ENCODE measurements around the gene TMEM186. TPM values are rescaled to one million over a fixed set of nuclear protein-coding genes. Genes with fewer than 3 reads are reported as not detected.

TMEM186 gene
- total and polyA plus RNA-seq, 2 of the 4 experiments (the other 2 are of a cell fraction) = 5.7 to 6.8 TPM

DNA sequence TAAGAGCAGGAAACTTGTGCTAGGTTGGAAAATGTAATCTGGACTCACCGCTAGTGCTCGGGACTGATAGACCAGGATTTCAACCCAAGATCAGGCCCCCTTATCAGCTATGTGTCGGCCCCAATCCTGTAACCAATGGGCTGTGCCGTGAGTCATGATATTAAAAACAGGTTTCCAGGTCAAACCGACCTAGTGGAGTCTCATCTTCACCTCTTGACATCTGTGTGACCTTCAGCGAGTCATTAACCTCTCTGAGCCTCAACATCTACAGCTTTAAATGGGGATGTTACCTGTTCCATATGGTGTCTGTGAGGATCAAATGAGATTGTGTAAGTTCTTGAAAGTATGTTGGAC is 712 bp upstream of the TMEM186 start:
- peak overlapping the region; percentile 89 to 96 for H4K8ac ChIP-seq (ENCODE audit: low read depth in 2 of 2, low read length in 2 of 2)
- H4K5ac ChIP-seq (ENCODE audit: low read depth, low read length) = peak overlapping the region; percentile 80
- WGBS, 2 experiments (ENCODE audit: extremely low coverage in 2 of 2, insufficient read length in 1 of 2) = 0% methylated on average over 1 of the region's 6 CpGs; no CpG with 5 or more reads in 1 of the 2 experiments
- peak overlapping the region; percentile 16; the same call in 1 of the 3 replicates for H2BK15ac ChIP-seq (ENCODE audit: low read depth, low read length)
- peaks cover 15% of the 10 kb centered on the region for H3K36me3 ChIP-seq (ENCODE audit: control insufficient read depth, insufficient read depth, low read length)
- H3K56ac ChIP-seq (ENCODE audit: extremely low read depth, insufficient read depth, low read length) = peak overlapping the region; percentile 68
- 0 out of 2 replicates have a peak overlapping the region, but pooled peaks have one; percentile 28 for H2BK20ac ChIP-seq (ENCODE audit: low read depth, low read length)
- peaks cover 37% of the 10 kb centered on the region for H4K20me1 ChIP-seq (ENCODE audit: insufficient read depth, low read length)
- TSS peak; percentile 47 for BruUV-seq (replicated peaks)
- DNase-seq (peak; percentile 36), ATAC-seq (ENCODE audit: low read depth) (peak; percentile 15)
- ChIA-PET POLR2A (ENCODE audit: unreplicated experiment) (interaction anchor here (0.7 kb wide), 1 partner anchor 13 kb away, joined by 5 read pairs; no protein-coding TSS in a partner anchor), CTCF (no interaction called here)
- H3K9me3 ChIP-seq (ENCODE audit: control insufficient read depth, insufficient read depth, low read length) = no peaks in the 10 kb centered on the region
- H2BK120ac ChIP-seq (ENCODE audit: low read depth, low read length) = peak overlapping the region; percentile 49
- H3K27me3 ChIP-seq (ENCODE audit: control insufficient read depth, insufficient read depth, low read length) = no peaks in the 10 kb centered on the region
- H2AK5ac ChIP-seq (ENCODE audit: low read depth, low read length) = peak overlapping the region; percentile 80
- peak; percentile 58; the same call in 1 of the 2 replicates for TF ChIP-seq CHD1 (IDR thresholded peaks at IDR 0.05; ENCODE audit: low read depth, low read length)
- no peak for TF ChIP-seq MAZ (IDR thresholded peaks at IDR 0.05; ENCODE audit: borderline replicate concordance, low read depth, low read length)
- TF ChIP-seq RAD21 (IDR thresholded peaks at IDR 0.05; ENCODE audit: low read length) = no peak
- TF ChIP-seq BHLHE40 (IDR thresholded peaks at IDR 0.05; ENCODE audit: low read depth, low read length) = no peak
- no peak for TF ChIP-seq FOS (IDR thresholded peaks at IDR 0.05; ENCODE audit: low read depth, low read length)
- peak overlapping the region; percentile 91 for H2AFZ ChIP-seq (replicated peaks; ENCODE audit: low read length, poor library complexity)
- H3K79me1 ChIP-seq (ENCODE audit: low read depth in 1 of 2, low read length in 2 of 2) = peaks cover 18 to 52% of the 10 kb centered on the region in 2 experiments
- H3K23ac ChIP-seq (ENCODE audit: low read depth, low read length) = peak overlapping the region; percentile 90
- H3K9ac ChIP-seq (ENCODE audit: low read depth, low read length) = peak overlapping the region; percentile 90
- dilution Hi-C loops (cut with HindIII; ENCODE audit: low sequenced_read_pairs, unreplicated experiment) = no loop called here
- intact Hi-C loops (cut with micrococcal nuclease) = loop anchor here (5.0 kb wide), 1 partner anchor 69 kb away; the partner anchor contains the start of gene CARHSP1
- peaks cover 7% of the 10 kb centered on the region for H3K4me1 ChIP-seq (ENCODE audit: control insufficient read depth, insufficient read depth, low read length)
- H2BK5ac ChIP-seq (ENCODE audit: low read depth, low read length, poor library complexity, severe bottlenecking) = peak overlapping the region; percentile 90
- H3K4me3 ChIP-seq (ENCODE audit: insufficient read depth, low read depth, low read length) = peak overlapping the region; percentile 78
- peak overlapping the region; percentile 95 for H4K91ac ChIP-seq (ENCODE audit: insufficient read depth, low read depth, low read length)
- H3K18ac ChIP-seq (ENCODE audit: low read depth, low read length) = peak overlapping the region; percentile 25
- peak overlapping the region; percentile 100 for H2AK9ac ChIP-seq (replicated peaks; ENCODE audit: low read depth, low read length, poor library complexity)
- peak overlapping the region; percentile 97 for H3K4me2 ChIP-seq (ENCODE audit: low read depth, low read length)
- in situ Hi-C loops (cut with MboI; ENCODE audit: low sequenced_read_pairs) = no loop called here
- peak overlapping the region; percentile 93 for H3K4ac ChIP-seq (ENCODE audit: low read depth, low read length)
- peaks cover 8% of the 10 kb centered on the region for H3K9me1 ChIP-seq (ENCODE audit: insufficient read depth, low read length)
- peak overlapping the region; percentile 93 for H3K27ac ChIP-seq (ENCODE audit: insufficient read depth, low read length)
- H3K14ac ChIP-seq (replicated peaks; ENCODE audit: low read depth, low read length) = peak overlapping the region; percentile 99
